NB4 (cell line): ENCODE results near the gene MCIDAS.
A peak's percentile ranks its signal among the peaks of the same experiment; 100 is the strongest.

ENCODE experiments used
- POLR2A ChIP-seq: IDR thresholded peaks from 2 replicates; pipeline ENCODE4 v1.6.1; 2011; ENCODE audit warnings: mild to moderate bottlenecking; ENCODE audit not compliant: insufficient read length; ENCODE audit errors: extremely low read depth
- TF ChIP-seq, protein P1 (sequence below): IDR thresholded peaks from one replicate; pipeline ENCODE4 v1.5.1; 2012; ENCODE audit warnings: low read depth, low read length
- TF ChIP-seq, protein P2 (sequence below): IDR thresholded peaks from 2 replicates; pipeline ENCODE4 v1.6.1; 2011; ENCODE audit warnings: low read depth, low read length

DNA sequence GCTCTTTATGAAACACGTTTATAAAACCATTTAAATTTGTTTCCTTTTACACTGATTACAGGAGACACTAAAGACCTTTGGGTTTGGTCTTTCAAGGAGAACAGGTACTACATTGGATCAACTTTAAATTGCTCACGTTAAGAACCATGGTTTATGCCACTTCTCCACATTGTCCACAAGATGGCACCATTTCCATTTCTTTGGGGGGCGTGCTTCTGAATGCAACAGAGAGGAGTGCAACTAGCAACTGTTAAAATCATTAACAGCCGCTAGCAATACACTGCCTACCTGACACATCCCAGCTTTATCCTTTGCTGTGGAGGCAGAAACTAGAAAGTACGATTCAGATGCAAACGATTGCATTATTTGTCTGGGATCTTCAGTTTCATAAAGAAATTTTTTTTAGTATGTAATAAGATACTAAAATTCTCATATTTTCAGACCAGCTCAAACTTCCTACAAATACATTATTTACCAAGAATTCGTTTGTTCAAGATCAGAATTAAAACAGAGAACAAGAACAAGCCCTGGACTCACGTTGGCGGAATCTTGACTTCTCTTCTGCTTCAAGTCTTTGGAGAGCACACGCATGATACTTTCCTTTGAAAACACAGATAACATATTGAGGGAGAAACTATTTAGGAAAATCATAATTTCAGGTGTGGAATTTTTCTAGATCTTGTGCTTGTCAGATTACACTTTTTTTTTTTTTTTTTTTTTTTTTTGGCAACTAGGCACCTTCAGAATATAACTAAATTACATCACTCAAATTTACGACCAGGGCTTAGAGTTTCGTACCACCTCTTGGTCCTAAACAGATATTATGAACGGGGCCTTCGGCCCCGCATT lies 54.8 kb downstream of the MCIDAS start:
- TF ChIP-seq POLR2A = no peak
- TF ChIP-seq, protein P1, sequence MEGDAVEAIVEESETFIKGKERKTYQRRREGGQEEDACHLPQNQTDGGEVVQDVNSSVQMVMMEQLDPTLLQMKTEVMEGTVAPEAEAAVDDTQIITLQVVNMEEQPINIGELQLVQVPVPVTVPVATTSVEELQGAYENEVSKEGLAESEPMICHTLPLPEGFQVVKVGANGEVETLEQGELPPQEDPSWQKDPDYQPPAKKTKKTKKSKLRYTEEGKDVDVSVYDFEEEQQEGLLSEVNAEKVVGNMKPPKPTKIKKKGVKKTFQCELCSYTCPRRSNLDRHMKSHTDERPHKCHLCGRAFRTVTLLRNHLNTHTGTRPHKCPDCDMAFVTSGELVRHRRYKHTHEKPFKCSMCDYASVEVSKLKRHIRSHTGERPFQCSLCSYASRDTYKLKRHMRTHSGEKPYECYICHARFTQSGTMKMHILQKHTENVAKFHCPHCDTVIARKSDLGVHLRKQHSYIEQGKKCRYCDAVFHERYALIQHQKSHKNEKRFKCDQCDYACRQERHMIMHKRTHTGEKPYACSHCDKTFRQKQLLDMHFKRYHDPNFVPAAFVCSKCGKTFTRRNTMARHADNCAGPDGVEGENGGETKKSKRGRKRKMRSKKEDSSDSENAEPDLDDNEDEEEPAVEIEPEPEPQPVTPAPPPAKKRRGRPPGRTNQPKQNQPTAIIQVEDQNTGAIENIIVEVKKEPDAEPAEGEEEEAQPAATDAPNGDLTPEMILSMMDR = peak; percentile 63
- TF ChIP-seq, protein P2, sequence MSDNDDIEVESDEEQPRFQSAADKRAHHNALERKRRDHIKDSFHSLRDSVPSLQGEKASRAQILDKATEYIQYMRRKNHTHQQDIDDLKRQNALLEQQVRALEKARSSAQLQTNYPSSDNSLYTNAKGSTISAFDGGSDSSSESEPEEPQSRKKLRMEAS = peak; percentile 35; the same call in 1 of the 2 replicates
